HEK293 (cell line): ENCODE data around the gene MOK.
"Not testable (repeated sequence)": the region's sequence is repeated elsewhere in the genome, so short reads cannot be mapped to it uniquely, and the experiment has no call there.

Source experiments
- CTCF ChIA-PET: fragments of 350-600 bp; formaldehyde crosslinking; extraction: SDS; loops from one replicate; lab custom pipeline; 2021; ENCODE audit warnings: antibody characterized with exemption; lab: Yijun Ruan, JAX
- POLR2A ChIA-PET: fragments of 300-600 bp; formaldehyde crosslinking; extraction: SDS; loops from one replicate; lab custom pipeline; 2020; ENCODE audit warnings: antibody characterized with exemption, inconsistent platforms; lab: Yijun Ruan, JAX
- H3K27ac ChIP-seq: fragments of 200-500 bp; sonication (Bioruptor generic); 2 replicates; pipeline ENCODE4 v1.5.1; 2014; ENCODE audit warnings: low read depth, low read length, control low read depth, inconsistent platforms; ENCODE audit errors: extremely low read depth
- H3K36me3 ChIP-seq, 2 experiments: fragments of 200-500 bp in 1 of 2; sonication (Bioruptor generic) in 1 of 2; 1 replicate in 1 of 2; 2 replicates in 1 of 2; pipeline ENCODE4 v1.5.1; 2014 to 2017; ENCODE audit warnings: inconsistent platforms in 2 of 2, low read length in 2 of 2; ENCODE audit not compliant: control insufficient read depth in 2 of 2, insufficient read depth in 1 of 2
- H3K4me1 ChIP-seq: fragments of 200-500 bp; sonication (Bioruptor generic); 2 replicates; pipeline ENCODE4 v1.5.1; 2014; ENCODE audit warnings: mild to moderate bottlenecking, low read length, inconsistent platforms; ENCODE audit not compliant: control insufficient read depth, insufficient read depth
- H3K4me3 ChIP-seq: 2 replicates; pipeline ENCODE4 v1.5.1; 2011; ENCODE audit warnings: low read depth, mild to moderate bottlenecking, control low read depth, low read length, moderate library complexity
- H3K9me3 ChIP-seq: fragments of 200-500 bp; sonication (Bioruptor generic); 2 replicates; pipeline ENCODE4 v1.5.1; 2014; ENCODE audit warnings: low read depth, low read length, inconsistent platforms; ENCODE audit not compliant: control insufficient read depth, insufficient read depth
- BCL11B ChIP-seq: fragments of 450-650 bp; formaldehyde crosslinking; IDR thresholded peaks from 2 replicates; pipeline ENCODE4 v1.5.1; 2016; ENCODE audit warnings: low read depth, missing biosample characterization, missing genetic modification characterization
- HIC1 ChIP-seq: fragments of 450-650 bp; formaldehyde crosslinking; IDR thresholded peaks from 2 replicates; pipeline ENCODE4 v1.5.1; 2016; ENCODE audit warnings: missing biosample characterization, missing genetic modification characterization
- KLF8 ChIP-seq: fragments of 450-650 bp; formaldehyde crosslinking; IDR thresholded peaks from 2 replicates; pipeline ENCODE4 v1.5.1; 2016; ENCODE audit warnings: missing biosample characterization, missing genetic modification characterization
- MYNN ChIP-seq: fragments of 450-650 bp; formaldehyde crosslinking; IDR thresholded peaks from 2 replicates; pipeline ENCODE4 v1.5.1; 2016; ENCODE audit warnings: missing biosample characterization, missing genetic modification characterization, borderline replicate concordance
- PBX3 ChIP-seq: sonication (generic); formaldehyde crosslinking; IDR thresholded peaks from 2 replicates; pipeline ENCODE4 v1.8.1; 2022; ENCODE audit warnings: mild to moderate bottlenecking, moderate library complexity, missing genetic modification reagents
- SALL2 ChIP-seq: fragments of 450-650 bp; formaldehyde crosslinking; IDR thresholded peaks from 2 replicates; pipeline ENCODE4 v1.5.0; 2017; ENCODE audit warnings: missing biosample characterization, mild to moderate bottlenecking, missing genetic modification characterization, borderline replicate concordance
- SCRT1 ChIP-seq: fragments of 450-650 bp; formaldehyde crosslinking; IDR thresholded peaks from 2 replicates; pipeline ENCODE4 v1.5.1; 2016; ENCODE audit warnings: missing biosample characterization, missing genetic modification characterization, borderline replicate concordance
- SETDB1 ChIP-seq: IDR thresholded peaks from one replicate; pipeline ENCODE4 v1.6.1; 2017; ENCODE audit warnings: mild to moderate bottlenecking, low read length, moderate library complexity, mixed read lengths; ENCODE audit not compliant: insufficient read length
- SP7 ChIP-seq: fragments of 450-650 bp; formaldehyde crosslinking; IDR thresholded peaks from 2 replicates; pipeline ENCODE4 v1.5.1; 2016; ENCODE audit warnings: missing biosample characterization, missing genetic modification characterization
- ZBTB21 ChIP-seq: fragments of 450-650 bp; formaldehyde crosslinking; IDR thresholded peaks from 2 replicates; pipeline ENCODE4 v1.5.1; 2017; ENCODE audit warnings: missing biosample characterization, missing genetic modification characterization
- ZBTB6 ChIP-seq: fragments of 450-650 bp; formaldehyde crosslinking; IDR thresholded peaks from 2 replicates; pipeline ENCODE4 v1.5.1; 2017; ENCODE audit warnings: missing biosample characterization, missing genetic modification characterization
- ZBTB7A ChIP-seq: fragments of 450-650 bp; formaldehyde crosslinking; IDR thresholded peaks from 2 replicates; pipeline ENCODE4 v1.5.1; 2016; ENCODE audit warnings: low read depth, missing biosample characterization, missing genetic modification characterization
- ZNF138 ChIP-seq: fragments of 450-650 bp; formaldehyde crosslinking; IDR thresholded peaks from 2 replicates; pipeline ENCODE4 v1.5.1; 2016; ENCODE audit warnings: missing biosample characterization, missing genetic modification characterization, borderline replicate concordance
- ZNF335 ChIP-seq: fragments of 450-650 bp; formaldehyde crosslinking; conservative IDR thresholded peaks from 2 replicates; pipeline ENCODE4 v1.5.1; 2016; ENCODE audit warnings: missing biosample characterization, missing genetic modification characterization
- ZNF366 ChIP-seq: fragments of 450-650 bp; formaldehyde crosslinking; conservative IDR thresholded peaks from 2 replicates; pipeline ENCODE4 v1.5.1; 2016; ENCODE audit warnings: missing biosample characterization, missing genetic modification characterization
- ZNF433 ChIP-seq: fragments of 450-650 bp; formaldehyde crosslinking; IDR thresholded peaks from 2 replicates; pipeline ENCODE4 v1.5.1; 2016; ENCODE audit warnings: missing biosample characterization, missing genetic modification characterization, low read depth
- ZNF555 ChIP-seq: fragments of 450-650 bp; formaldehyde crosslinking; conservative IDR thresholded peaks from 2 replicates; pipeline ENCODE4 v1.5.1; 2017; ENCODE audit warnings: missing biosample characterization, mild to moderate bottlenecking, missing genetic modification characterization, inconsistent platforms
- ZNF560 ChIP-seq: fragments of 450-650 bp; formaldehyde crosslinking; IDR thresholded peaks from 2 replicates; pipeline ENCODE4 v1.5.1; 2017; ENCODE audit warnings: missing biosample characterization, missing genetic modification characterization, borderline replicate concordance
- ZNF624 ChIP-seq: fragments of 450-650 bp; formaldehyde crosslinking; IDR thresholded peaks from 2 replicates; pipeline ENCODE4 v1.5.1; 2017; ENCODE audit warnings: missing biosample characterization, missing genetic modification characterization
- ZNF664 ChIP-seq: fragments of 450-650 bp; formaldehyde crosslinking; IDR thresholded peaks from 2 replicates; pipeline ENCODE4 v1.5.1; 2016; ENCODE audit warnings: missing biosample characterization, missing genetic modification characterization
- ZNF704 ChIP-seq: fragments of 450-650 bp; formaldehyde crosslinking; IDR thresholded peaks from 2 replicates; pipeline ENCODE4 v1.5.1; 2016; ENCODE audit warnings: missing biosample characterization, missing genetic modification characterization
- ZNF777 ChIP-seq: fragments of 450-650 bp; formaldehyde crosslinking; IDR thresholded peaks from 2 replicates; pipeline ENCODE4 v1.5.1; 2017; ENCODE audit warnings: missing biosample characterization, missing genetic modification characterization, borderline replicate concordance
- ZSCAN16 ChIP-seq: fragments of 450-650 bp; formaldehyde crosslinking; IDR thresholded peaks from 2 replicates; pipeline ENCODE4 v1.5.1; 2016; ENCODE audit warnings: missing biosample characterization, missing genetic modification characterization

MOK gene

GRCh38 chr14:102353126-102353619, 48.2 kb upstream of the MOK start:
- Histone ChIP-seq H3K27ac (no peak overlapping the region), H3K36me3 (peaks cover 44 to 79% of the 10 kb centered on the region in 2 experiments), H3K9me3 (no peaks in the 10 kb centered on the region), H3K4me1 (no peaks in the 10 kb centered on the region), H3K4me3 (no peak overlapping the region)
- POLR2A ChIA-PET: no interaction called here
- CTCF ChIA-PET: no interaction called here
- TF ChIP-seq ZBTB7A (tag by site-specific recombination) (no peak), PBX3 (CRISPR knock-in tag) (no peak), ZNF624 (tag by site-specific recombination) (no peak), ZNF366 (no peak)
- TF ChIP-seq, all 188 proteins: peak for 0

GRCh38 chr14:102352213-102352612, 47.2 kb upstream of the MOK start:
- CTCF ChIA-PET: no interaction called here
- H3K9me3 ChIP-seq: no peaks in the 10 kb centered on the region
- peaks cover 40 to 77% of the 10 kb centered on the region in 2 experiments; a peak in 2 of 3 replicates for H3K36me3 ChIP-seq
- H3K4me3 ChIP-seq: no peak overlapping the region
- no peak overlapping the region for H3K27ac ChIP-seq
- TF ChIP-seq ZNF704 (no peak), ZNF335 (no peak), ZNF777 (tag by site-specific recombination) (no peak), HIC1 (tag by site-specific recombination) (no peak)
- no peaks in the 10 kb centered on the region for H3K4me1 ChIP-seq
- POLR2A ChIA-PET: interaction anchor here (0.6 to 1.4 kb wide), 2 partner anchors 10 to 381 kb away, joined by 3 to 4 read pairs; partner anchors contain the start of genes CINP and TECPR2

GRCh38 chr14:102351593-102351992, 46.6 kb upstream of the MOK start:
- H3K9me3 ChIP-seq, CTCF ChIA-PET, H3K4me1 ChIP-seq, H3K4me3 ChIP-seq, H3K27ac ChIP-seq: not testable (repeated sequence)
- H3K36me3 ChIP-seq: peaks cover 44 to 78% of the 10 kb centered on the region in 2 experiments; a peak in 2 of 3 replicates
- POLR2A ChIA-PET: interaction anchor here (0.6 to 1.4 kb wide), 2 partner anchors 11 to 380 kb away, joined by 3 to 4 read pairs; partner anchors contain the start of genes CINP and TECPR2

GRCh38 chr14:102351023-102351422, 46.1 kb upstream of the MOK start:
- POLR2A ChIA-PET: interaction anchor here (1.2 kb wide), 1 partner anchor 12 kb away, joined by 7 read pairs; the partner anchor contains the start of genes CINP and TECPR2
- Histone ChIP-seq H3K36me3 (peaks cover 44 to 73% of the 10 kb centered on the region in 2 experiments; a peak in 2 of 3 replicates), H3K27ac (no peak overlapping the region), H3K4me3 (no peak overlapping the region), H3K4me1 (no peaks in the 10 kb centered on the region)
- no peak for TF ChIP-seq ZBTB6
- TF ChIP-seq ZNF433 (tag by site-specific recombination): no peak
- TF ChIP-seq ZNF138 (tag by site-specific recombination): no peak
- no peak for TF ChIP-seq BCL11B (tag by site-specific recombination)
- TF ChIP-seq SALL2 (tag by site-specific recombination): no peak
- TF ChIP-seq ZNF560 (tag by site-specific recombination): no peak
- no peak for TF ChIP-seq SP7 (tag by site-specific recombination)
- no peak for TF ChIP-seq SETDB1
- no peak for TF ChIP-seq ZBTB21
- TF ChIP-seq ZBTB7A (tag by site-specific recombination): no peak
- no peak for TF ChIP-seq MYNN
- no peak for TF ChIP-seq SCRT1
- no peak for TF ChIP-seq ZSCAN16
- no peak for TF ChIP-seq ZNF664 (tag by site-specific recombination)
- TF ChIP-seq ZNF555: no peak
- no peak for TF ChIP-seq ZNF777 (tag by site-specific recombination)
- TF ChIP-seq KLF8 (tag by site-specific recombination): no peak
- TF ChIP-seq, all 188 proteins: peak for 0
- no peaks in the 10 kb centered on the region for H3K9me3 ChIP-seq
- CTCF ChIA-PET: no interaction called here
